GM12875 (cell line): Measurements from ENCODE around the gene CST7.

Source experiments
- H3K4me3 ChIP-seq: one replicate; pipeline ENCODE4 v1.5.1; 2011; ENCODE audit warnings: low read depth, low read length, control low read depth
- TF ChIP-seq, protein P1 (sequence below): IDR thresholded peaks from 2 replicates; pipeline ENCODE4 v1.5.1; 2011; ENCODE audit warnings: low read depth, mild to moderate bottlenecking, control low read depth, inconsistent platforms, low read length, moderate library complexity, borderline replicate concordance; ENCODE audit not compliant: insufficient read depth

Gene CST7

DNA sequence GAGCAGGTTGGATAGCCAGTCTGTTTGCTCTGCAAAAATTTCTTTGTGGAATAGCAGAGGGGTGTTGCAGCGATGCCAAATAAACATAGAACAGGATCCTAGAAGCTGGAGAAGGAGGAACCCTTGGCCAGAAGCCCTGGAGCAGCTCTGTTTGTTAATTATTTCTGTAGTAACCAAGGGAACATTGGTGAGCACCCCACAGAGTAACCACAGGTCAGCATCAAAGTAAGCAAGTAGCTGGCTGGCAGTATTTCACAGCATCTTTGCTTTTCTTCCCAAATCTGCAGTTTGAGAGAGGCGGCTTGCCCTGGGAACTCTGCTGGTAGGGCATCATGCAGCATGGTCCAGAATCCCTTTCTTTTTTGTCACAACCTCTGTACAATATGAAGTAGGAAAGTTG, 56.2 kb downstream of the CST7 start:
- TF ChIP-seq, protein P1, sequence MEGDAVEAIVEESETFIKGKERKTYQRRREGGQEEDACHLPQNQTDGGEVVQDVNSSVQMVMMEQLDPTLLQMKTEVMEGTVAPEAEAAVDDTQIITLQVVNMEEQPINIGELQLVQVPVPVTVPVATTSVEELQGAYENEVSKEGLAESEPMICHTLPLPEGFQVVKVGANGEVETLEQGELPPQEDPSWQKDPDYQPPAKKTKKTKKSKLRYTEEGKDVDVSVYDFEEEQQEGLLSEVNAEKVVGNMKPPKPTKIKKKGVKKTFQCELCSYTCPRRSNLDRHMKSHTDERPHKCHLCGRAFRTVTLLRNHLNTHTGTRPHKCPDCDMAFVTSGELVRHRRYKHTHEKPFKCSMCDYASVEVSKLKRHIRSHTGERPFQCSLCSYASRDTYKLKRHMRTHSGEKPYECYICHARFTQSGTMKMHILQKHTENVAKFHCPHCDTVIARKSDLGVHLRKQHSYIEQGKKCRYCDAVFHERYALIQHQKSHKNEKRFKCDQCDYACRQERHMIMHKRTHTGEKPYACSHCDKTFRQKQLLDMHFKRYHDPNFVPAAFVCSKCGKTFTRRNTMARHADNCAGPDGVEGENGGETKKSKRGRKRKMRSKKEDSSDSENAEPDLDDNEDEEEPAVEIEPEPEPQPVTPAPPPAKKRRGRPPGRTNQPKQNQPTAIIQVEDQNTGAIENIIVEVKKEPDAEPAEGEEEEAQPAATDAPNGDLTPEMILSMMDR = no peak

DNA sequence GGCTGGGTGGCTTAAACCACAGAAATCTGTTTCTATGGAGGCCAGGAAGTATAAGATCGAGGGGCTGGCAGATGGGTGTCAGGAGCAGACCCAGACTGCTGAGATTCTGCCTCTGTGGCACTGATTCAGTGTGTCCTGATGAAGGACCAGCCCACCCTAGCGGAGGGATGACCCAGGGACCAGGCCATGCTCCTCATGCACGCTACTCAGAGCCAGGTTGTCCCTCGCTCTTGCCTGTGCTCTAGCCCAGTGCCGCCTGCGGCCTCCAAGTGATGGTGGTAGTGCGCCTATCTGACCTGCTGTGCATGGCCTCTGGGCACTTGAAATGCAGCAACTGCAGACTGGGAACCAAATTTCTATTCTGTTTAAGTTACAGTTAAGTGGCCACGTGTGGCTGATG, 56.6 kb downstream of the CST7 start:
- H3K4me3 ChIP-seq = no peak overlapping the region
- TF ChIP-seq, protein P1 = no peak

More for the DNA sequence above, 56.2 kb downstream of the CST7 start:
- no peak overlapping the region for H3K4me3 ChIP-seq

DNA sequence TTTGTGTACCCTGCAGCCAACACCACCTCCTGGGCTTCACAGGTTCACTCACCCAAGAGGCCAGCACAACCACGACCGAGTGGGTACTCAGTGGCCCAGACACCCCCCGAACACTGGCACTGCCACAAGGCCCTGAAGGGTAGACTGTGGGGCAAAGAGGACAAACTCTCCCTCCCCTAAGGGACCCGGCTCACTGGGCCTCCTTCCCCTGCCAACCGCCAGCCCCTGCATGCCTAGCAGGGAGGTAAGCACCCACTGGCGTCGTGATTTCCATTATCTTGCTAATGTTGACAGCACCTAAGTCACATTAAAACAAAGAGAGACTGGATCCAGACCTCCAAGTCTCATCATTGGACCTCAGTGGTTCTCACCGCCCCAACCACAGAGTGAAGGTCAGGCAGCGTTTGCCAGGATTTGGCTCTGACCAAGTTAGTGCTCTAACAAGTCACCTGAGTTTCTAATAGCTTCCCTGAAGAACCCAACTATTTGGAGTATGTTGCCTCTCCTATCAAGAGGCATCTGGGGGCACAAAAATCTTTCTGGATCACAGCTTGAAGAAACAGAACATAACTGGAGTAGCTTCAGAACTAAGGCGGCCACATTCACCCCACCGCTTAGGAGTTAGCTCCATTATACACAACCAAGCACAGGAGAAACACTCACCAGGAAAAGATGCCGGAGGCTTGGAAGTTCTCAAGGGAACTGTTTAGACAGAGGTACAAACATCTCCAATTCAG, 57.5 kb downstream of the CST7 start:
- TF ChIP-seq, protein P1 = no peak
- H3K4me3 ChIP-seq = no peak overlapping the region

DNA sequence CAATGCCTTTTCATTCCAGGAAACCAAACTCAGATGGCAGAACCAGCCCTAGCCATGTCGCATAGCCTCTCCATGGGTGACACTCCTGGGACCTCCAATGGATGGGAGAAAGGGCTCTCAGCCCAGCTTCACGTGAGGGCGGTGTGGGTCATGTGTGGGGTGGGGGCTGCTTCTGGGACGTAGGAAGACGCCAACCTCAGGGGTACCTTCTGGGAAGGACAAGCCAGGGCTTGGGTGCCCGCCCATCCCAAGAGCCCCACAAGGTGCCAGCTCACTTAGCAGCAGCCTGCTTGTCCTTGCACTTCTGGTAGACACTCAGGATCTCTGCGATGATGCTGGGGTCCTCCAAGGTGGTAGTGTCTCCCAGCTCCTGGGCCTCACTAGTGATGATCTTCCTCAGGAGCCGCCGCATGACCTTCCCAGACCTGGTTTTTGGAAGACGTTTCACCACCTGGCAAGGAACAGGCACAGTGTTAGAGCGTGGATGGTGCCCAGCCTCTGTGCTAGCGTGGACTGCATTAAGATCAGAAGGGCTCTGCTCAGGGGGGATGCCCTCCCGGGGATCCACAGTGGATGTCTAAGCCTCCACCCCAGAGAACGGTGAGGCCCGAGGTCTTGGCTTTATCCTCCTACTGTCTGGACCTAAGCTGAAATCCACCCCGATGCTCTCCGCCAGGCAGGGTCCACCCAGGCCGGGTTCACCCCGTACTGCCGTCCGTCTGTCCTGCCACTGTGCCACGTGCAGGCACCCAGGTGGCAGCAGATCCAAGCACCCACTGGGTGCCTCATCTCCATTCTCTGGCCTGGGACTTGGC, 58.6 kb downstream of the CST7 start:
- TF ChIP-seq, protein P1 = no peak
- H3K4me3 ChIP-seq = no peak overlapping the region

DNA sequence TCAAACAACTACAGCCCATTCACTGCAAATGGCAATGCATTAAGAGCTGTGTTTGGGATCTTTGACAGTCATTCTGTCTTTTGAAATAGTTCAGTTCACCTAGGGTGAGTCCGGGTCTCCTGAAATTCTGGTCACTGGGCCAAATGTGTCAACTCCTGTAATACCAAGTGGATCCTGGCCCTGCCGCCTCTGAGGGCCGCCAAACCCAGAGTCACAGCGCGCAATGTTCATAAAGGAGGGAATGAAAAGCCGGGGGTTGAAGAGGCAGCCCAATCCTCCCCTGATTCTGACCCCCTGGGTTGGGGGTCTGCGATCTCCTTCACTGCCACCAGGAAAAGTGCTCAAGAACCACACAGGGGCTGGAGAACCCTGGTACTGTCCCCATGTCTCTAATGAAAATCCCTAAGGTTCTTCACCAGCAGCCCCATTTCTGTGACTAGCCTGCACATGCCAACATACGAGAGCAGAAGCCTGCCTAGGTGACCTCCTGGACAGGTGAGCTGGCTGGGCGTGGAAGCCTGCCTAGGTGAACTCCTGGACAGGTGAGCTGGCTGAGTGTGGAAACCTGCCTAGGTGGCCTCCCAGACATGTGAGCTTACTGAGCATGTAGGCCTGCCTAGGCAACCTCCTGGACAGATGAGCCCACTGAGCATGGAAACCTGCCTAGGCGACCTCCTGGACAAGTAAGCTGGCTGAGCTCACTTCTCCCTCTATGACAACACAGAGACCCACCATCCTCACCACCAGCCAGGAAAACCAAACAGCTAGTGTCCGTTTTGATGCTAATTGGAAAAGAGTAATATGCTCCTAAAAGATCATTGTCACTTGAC, 59.5 kb downstream of the CST7 start:
- TF ChIP-seq, protein P1 = no peak
- H3K4me3 ChIP-seq = no peak overlapping the region
